Stimulated activated CD4-positive, alpha-beta T cell treated with anti-CD3 and anti-CD28 coated beads, TNF-alpha, amount 100 ng/mL, for 24 hours (primary cell): ENCODE data around the gene CSF3.

Experiments
- DNase-seq, 3 experiments: peaks; one replicate each; pipeline ENCODE4 v3.0.0-alpha.2; 2020; ENCODE audit warnings: low read depth in 3 of 3

CSF3 gene

DNA sequence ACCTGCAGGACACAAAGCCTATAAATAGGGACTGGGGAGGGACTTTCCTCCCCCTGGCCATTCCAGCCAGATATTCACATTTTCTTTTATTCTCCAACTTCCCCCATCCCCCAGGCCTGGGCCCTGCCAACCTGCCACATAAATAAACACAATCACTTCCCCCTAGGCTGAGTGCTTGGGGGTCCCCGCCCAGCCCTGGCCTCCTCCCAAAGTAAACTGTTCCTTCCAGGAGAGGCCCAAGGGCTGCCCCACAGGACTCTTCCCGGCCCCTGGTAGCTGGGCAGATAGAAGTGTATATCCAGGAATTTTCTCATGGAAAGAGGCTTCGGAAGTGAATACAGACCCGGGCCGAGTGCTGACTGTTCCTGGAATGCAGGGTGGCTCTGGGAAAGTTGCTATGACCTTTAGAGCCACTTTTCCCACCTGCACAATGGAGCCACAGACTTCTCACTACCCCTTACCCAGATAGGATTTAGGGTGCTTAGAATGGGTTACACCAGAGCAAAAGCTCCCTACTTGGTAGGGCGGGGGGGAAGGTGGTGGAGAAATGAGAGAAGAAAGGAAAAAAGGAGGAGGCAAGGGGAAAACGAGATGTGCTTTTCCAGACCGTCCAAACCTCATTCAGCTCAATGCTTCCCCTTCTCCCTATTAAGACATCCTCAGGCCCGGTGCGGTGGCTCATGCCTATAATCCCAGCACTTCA lies 8.5 kb downstream of the CSF3 start:
- DNase-seq = no peak

DNA sequence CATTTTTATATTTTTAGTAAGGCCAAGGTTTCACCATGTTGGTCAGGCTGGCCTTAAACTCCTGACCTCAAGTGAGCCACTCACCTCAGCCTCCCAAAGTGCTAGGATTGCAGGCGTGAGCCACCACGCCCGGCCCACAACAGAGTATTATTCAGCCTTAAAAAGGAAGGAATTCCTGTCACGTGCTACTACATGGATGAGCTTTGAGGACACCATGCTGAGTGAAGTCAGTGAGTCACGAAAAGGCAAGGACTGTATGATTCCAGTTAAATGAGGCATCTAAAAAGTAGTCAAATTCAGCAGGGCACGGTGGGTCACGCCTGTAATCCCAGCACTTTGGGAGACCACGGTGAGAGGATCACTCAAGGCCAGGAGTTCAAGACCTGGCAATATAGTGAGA lies 9.7 kb downstream of the CSF3 start:
- no peak for DNase-seq

DNA sequence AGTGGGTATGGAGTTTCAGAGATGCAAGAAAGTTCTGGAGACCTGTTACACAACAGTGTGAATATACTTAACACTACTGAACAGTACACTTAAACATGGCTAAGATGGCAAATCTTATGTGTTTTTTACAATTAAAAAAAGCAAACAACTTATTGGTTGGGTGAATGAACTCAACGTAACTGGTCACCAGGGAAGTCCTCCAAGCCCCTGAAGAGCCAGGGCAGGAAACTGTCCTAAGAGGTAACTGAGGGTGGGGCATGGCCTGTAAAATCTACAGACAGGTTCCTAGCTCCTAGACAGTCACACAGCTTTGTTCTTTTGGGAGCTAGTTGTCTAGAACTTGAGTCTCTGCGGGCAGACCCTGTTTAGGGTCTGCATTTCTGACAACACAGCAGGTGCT lies 10.3 kb downstream of the CSF3 start:
- no peak for DNase-seq

DNA sequence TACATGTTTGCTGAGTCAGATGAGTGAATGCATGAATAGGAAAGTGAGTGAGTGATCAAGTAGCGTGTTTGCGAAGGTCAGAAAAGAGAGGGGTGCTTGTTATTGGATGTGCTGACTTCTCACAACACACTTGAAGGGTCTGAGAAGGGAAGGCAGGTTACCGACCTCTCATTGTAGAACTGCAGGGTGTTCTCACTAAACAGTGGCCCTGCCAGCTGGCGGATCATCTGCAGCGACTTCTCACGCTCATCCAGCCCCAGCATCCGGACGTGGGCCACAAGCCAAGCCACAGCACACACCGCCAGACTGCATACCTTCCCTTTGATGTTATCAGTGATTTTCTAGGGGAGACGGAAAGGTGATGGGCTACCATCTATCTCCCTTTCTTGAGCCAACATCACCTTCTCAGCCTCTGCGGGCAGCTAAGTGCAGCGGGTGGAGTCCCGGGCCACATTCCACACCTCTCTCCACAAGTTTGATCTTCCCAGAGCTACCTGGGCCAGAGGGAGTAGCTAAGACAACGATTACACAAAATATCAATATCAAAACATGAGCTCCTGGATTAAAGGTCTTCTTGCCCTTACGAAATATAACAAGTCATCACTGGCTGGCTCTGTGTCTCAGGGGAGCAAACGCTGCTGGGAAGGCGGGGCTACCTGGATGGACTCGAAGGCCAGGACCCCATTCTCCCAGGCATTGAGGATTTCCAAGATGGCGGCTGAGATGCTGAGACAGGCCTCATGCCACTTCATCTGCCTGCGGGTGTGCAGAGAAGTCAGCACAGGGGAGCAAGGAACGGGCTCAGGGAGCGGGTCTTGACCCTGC lies 11.0 kb downstream of the CSF3 start:
- peak in 1 of 3 experiments; percentile 30 for DNase-seq

DNA sequence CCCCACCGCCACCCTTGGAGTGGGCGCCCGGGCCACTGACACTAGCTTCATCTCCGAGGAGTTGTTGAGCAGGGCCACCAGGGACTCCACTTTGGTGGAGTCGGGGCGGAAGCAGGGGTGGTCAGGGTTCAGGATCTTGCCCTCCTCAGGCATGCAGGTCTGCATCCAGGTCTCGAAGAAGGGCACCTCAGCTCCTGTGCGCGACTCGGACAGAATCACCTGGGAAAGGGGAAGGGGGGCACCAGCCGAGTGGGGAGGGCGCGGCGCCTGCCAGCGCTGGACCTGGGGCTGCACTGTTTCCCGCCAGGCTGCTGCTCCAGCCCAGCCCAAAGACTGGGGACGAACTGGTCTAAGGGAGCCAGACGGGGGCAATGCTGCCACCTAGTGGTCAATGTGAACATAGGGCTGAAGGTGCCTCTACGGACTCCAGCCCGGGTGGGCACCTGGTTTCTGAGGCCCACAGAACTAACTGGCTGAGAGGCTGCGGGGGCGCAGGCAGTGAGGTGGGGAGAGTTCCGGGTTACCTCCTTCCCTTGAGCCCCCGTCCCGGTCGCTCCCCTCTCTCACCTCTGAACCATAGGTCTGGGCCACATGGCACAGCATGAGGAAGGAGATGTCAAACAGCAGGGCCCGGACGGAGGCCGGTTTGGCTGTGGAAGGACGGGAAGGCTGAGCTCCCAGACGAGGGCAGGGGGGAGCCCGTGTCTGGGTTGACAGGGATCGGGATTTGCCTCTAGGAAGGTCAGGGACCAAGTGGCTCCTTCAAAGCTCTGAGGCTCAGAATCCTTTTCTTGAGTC lies 11.8 kb downstream of the CSF3 start:
- peak; percentile 52 to 68 (median 60) for DNase-seq

DNA sequence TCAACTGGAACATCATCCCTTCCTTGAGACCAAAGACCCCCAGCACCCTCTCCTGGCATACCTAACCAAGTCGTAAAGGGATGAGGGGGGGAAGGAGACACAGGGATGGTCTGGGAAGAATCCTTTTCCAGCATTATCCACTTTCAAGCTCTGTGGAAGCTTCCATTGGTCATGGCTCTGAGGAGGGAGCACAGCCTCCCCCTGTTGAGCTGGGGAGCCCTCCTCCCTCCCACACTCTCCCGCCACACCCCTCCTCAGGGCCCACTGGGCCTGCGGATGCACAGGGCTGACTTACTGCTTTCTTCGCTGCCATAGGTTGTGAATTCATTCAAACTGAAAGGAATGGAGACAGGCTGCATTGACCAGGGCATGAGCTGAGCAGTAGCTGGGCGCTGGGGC lies 12.4 kb downstream of the CSF3 start:
- DNase-seq = no peak

DNA sequence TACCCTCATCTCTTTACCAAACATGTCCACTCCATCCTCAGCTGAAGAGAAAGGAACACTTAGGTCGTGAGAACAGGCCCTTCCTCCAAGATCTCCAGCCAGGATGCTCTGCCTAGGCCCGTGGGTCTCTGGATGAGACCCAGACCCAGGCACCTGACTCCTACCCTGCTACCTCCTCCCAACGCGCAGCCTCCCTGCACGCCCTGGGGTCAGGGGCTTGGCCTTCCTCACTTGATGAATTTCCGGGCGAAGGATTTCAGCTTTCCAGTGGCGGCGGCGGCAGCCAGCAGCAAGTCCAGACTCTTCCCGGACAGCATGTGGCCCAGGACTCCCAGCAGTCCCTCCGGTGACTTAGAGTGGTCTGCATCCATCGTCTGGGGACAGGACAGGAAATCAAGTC lies 13.4 kb downstream of the CSF3 start:
- DNase-seq = no peak

DNA sequence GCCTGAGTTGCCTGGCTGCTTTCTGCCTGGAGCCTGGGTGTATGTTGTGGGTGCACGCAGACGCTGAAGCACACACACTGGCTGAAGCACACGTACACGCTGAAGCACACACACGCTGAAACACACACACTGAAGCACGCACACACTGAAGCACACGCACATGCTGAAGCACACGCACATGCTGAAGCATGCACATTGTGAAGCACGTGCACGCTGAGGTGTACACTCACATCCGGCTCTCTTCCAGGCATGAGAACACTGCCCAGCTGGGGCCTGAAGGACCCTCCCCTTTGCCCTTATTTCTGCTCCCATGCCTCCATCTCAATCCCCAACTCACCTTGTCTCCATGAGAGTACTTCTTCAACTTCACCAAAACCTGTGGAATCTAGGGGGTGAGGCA lies 16.5 kb downstream of the CSF3 start:
- no peak for DNase-seq

DNA sequence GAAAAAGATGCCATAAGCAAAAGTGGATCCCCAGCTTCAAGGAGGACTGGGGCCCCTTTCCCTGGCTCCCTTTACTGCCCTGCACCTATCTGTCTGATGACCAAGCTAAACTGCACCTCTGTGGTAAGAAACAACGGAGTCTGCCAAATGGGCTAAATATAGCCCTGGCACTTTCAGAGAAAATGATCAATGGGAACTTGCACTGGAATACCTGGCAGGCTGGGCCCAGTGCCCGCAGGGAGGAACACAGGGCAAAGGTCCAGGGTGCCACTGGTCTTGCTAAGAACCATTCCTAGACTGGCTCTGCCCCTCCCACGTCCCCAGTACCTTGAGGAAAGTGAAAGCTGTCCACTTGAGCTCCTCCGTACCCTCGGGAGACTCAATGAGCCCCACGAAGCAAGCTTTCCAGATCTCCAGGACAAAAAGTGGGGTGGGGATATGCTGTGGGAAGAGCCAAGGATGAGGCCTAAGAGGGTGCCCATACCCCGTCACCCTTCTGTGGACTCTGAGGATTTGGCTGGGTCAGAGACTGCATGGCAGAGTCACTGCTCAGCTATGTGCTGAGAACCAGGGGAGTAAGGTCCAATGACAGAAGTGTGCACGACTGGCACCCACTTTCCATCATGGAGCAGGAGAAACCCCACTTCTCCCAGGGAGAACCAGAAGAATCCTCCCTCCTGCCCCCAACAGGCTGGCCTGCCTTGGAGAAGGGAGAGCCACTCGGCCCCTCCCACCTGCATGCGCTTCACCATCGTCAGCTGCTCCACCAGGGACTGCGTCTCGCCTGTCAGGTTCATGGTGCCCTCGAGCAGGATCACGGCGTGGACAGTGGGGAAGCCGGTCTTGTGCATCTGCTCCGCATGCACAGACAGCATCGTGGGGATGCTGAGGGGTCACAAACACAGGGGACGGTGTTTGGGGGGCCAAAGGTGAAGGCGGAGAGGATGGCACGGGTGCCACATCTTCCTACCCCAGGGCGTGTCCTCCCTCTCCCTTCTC lies 17.4 kb downstream of the CSF3 start:
- no peak for DNase-seq

DNA sequence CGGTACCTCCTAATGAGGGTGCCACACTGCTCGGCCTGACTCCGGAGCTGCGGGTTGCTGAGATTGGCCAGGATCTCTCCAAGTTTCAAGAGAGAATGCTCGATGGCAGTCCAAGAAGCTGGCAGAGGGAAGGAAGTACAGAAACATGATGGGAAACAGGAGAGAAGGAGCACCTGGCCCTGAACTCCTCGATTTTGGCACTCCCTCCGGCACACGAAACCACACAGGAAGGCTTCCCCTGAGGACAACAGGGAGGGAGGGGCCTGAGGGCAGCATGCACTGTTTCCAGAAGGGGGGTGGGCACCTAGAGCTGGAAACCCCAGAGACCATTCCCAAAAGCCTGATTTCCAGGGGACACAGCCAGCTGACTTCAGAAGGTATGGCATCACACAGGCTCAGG lies 18.1 kb downstream of the CSF3 start:
- DNase-seq = no peak

DNA sequence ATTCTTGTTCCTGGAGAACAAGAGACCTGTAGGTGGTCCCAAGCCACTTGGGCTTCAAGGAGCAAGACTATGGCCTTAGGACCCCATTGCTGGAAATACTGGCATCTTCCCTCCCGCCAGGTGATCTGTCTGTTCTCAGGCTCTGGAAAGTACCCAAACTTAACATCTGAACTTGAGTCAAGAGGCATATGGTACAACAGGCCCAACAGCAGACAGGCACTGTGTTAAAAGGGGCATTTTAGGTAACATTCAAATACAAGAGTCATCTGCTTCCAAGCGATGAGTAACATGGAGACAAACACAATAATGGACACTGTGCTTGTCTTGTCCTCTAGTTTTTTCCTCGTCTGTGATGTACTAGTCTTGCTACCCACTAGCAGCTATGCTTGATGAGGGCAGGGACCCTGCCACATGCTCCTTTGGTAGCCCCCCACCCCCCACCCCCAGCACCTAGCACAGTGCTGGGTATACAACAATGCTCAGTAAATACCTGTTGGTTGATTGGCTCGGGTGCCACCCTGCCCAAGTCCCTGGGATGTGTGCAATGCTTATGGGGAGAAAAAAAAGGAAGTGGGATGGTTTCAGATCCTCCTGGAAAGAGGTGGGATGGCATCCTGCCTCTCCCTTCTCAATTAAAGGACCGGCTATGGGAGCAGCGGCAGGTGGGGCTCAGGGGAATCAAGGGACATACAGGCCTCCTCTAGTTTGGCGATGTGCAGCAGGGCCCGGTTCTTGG lies 19.4 kb downstream of the CSF3 start:
- no peak for DNase-seq

DNA sequence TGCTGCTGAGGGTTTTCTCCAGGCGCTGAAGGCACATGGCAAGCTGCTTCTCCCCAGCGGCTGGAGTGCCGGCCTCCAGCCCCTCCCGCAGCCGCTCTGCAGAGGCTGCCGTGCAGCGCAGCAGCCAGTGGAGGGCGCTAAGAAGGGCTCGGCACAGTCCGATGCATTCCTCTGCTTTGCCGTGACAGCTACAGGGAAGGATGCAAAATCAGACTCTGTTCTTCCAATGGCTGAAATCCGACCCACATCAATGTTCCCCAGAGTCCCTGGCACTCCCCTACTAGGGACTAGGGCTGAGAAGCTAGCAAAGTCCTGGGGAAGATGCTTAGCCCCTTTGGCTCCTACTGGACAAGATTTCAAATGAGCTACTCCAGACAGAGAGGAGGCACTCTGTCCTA lies 19.9 kb downstream of the CSF3 start:
- DNase-seq = no peak

DNA sequence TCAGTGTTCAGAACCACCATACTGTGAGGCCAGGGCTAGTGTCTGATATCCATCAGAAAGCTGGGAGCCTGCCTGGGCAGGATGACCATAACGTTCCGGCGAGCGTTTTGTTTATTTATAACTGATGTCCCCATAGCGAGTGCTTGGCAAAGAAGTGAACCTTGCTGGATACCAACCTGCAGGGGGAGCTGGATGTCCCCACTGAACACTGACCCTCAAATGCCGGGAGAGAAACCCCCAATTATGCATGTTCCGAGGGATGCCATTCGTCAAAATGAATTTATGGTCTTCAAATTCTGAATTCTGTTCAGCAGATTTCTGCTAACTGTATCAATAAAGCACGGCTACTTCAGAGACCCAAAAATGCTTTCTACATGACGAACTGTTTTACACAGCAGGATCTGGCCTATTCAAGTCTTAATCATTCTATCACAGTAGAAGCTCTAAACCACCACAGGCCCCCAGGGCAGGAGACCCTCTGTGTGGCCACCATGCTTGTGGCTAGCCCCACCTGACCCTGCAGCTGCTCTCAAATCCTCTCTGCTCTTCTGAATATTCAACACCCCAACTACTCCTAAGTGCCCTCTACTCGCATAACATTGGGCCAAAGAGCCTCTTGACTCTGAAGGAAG lies 23.8 kb downstream of the CSF3 start:
- no peak for DNase-seq

DNA sequence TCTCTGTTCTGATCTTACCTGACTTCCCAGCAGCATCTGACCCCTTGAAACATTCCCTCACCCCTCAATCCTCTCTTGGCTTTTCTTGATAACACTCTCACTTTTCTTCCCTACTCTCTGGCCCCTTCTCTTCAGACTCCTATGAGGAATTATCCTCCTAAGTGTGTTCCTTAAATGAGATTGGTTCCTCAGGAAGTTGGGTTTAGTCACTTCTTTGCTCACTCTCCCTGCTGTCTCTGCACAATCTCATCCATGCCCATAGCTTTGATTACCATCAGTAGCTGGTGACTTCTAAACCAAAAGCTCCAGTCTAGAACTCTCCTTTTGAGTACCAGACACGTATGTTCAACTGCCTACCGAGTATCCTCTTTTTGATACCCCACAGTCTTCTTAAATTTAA lies 26.0 kb downstream of the CSF3 start:
- no peak for DNase-seq

DNA sequence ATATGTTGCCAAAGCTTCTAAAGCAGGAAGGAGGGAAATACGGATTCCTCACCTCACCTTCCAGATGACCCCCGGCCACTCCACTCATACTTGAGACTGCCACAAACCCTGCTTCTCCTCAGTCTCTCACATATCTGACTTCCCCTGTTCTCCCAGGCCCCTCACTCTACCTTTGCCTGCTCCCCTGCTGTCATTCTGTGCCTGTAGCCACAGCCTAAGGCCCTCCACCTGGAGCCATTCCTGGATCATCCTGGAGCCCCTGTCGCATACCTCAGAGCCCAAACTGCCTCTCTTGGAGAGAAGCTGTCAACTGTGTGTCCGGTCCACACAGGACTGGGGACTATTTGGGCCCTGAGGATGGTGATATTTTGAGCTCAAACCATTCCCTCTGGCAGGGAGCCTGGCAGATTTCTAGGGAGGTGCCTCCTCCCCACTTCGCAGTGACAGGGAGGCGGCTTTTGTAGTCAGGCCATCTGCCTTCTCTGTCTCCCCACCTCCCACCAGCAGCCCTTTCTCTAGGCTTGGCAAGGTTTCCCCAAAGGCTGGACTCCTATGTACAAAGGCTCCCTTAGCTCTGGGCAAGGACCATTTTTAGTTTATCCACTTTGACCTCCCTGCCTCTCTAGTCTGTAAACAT lies 41.3 kb downstream of the CSF3 start:
- DNase-seq = no peak

DNA sequence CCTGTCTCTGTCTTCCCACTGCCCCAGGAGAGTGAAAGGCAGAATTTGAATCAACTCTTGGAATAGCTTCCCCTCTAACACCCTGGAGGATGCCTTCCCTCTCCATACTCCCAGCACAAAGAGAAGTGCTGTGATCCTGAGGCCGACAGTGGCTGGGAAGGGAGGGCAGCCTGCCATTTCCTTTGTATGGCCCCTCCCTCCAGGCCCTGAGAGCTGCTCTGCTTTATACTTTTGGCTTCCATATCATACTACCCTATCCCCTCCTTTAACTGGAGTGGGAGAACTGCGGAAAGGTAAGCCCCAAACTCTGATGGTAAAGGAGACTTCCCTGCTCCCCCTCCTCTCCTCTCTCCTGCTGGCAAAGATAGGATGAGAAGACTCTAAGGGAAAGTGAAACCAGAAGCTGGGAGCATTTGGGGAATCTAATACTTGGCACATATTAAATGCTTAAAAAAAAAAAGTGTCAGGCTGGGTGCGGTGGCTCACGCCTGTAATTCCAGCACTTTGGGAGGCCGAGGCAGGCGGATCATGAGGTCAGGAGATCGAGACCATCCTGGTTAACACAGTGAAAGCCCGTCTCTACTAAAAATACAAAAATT lies 43.0 kb downstream of the CSF3 start:
- no peak for DNase-seq

DNA sequence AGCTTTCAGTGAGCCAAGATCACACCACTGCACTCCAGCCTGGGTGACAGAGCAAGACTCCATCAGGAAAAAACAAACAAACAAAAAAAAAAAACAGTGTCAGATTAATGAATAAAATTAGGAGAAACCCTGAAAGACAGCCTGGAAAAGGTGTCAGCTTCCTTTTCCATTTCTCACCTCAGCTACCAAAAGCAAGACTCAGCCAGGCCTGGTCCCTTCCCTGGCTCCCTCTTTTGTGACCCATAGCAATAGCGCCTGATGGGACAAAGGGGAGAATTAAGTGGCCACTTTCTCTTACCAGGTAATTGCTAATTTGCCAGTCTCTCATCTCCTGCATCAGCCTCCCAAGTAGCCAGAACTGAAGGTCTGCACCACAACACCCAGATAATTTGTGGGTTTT lies 43.6 kb downstream of the CSF3 start:
- no peak for DNase-seq

DNA sequence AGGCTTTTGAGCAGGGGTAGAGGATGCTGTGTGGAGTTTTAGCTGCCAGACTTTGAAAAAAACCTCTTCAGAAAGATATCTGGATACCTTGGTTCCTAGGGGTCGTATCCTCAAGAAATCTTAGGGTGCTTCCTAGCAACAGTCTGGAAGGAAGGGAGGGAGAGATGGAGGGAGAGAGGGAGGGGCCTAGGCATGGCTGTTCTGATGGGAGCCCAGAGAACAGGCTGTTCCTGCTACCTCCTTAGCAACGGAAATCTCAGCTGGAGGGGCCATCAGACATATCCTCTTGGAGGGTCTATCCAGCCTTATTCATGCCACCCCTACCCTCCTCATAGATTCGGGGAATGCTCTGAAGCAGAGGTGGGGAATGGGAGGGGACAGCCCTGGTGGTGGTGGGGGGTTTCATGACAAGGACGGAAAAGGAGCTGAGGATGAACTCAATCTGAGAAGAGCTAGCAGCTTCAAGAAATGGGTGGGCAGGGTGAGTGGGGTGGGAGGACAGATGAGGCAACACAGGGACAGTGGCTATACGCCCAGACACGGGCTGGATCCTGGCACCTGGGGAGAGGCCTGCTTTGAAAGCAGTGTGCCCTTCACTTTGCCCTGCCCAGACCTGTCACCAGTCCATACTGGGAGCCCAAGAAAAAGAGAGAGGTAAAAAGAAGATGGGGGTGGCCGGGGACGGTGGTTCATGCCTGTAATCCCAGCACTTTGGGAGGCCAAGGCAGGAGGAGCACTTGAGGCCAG lies 44.7 kb downstream of the CSF3 start:
- DNase-seq = no peak
